Ovary (tissue), 3 donors: ENCODE results near the gene ZNF415.

Experiments
- POLR2A ChIP-seq: fragments of 450-650 bp; IDR thresholded peaks from one replicate; pipeline ENCODE4 v1.6.1; 2017; ENCODE audit warnings: antibody characterized with exemption, mild to moderate bottlenecking, moderate library complexity
- TF ChIP-seq, protein P1 (sequence below), 3 donors: fragments of 450-650 bp in 2 of 3; fragments of 200-600 bp in 1 of 3; IDR thresholded peaks; one replicate each; pipeline versions ENCODE4 v1.5.1 to v1.8.0; 2016 to 2022; ENCODE audit warnings: antibody characterized with exemption in 3 of 3, mild to moderate bottlenecking in 1 of 3
- donor health status: DM: no; HTN: no; CAD: no.

DNA sequence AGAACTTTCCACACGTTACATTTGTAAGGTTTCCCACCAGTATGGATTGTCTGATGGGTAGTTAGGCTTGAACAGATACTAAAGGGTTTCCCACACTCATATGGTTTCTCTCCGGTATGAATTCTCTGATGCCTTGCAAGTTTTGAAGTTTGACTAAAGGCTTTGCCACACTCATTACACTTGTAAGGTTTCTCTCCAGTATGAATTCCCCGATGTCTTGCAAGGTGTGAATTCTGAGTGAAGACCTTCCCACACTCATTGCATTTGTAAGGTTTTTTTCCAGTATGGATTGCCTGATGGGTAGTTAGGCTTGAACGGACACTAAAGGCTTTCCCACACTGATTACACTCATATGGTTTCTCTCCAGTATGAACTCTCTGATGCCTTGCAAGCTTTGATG, 7.6 kb upstream of the ZNF415 start:
- TF ChIP-seq POLR2A: no peak
- TF ChIP-seq, protein P1, sequence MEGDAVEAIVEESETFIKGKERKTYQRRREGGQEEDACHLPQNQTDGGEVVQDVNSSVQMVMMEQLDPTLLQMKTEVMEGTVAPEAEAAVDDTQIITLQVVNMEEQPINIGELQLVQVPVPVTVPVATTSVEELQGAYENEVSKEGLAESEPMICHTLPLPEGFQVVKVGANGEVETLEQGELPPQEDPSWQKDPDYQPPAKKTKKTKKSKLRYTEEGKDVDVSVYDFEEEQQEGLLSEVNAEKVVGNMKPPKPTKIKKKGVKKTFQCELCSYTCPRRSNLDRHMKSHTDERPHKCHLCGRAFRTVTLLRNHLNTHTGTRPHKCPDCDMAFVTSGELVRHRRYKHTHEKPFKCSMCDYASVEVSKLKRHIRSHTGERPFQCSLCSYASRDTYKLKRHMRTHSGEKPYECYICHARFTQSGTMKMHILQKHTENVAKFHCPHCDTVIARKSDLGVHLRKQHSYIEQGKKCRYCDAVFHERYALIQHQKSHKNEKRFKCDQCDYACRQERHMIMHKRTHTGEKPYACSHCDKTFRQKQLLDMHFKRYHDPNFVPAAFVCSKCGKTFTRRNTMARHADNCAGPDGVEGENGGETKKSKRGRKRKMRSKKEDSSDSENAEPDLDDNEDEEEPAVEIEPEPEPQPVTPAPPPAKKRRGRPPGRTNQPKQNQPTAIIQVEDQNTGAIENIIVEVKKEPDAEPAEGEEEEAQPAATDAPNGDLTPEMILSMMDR (IDR thresholded peaks at IDR 0.05): no peak
